WERI-Rb-1 (cell line): ENCODE results near the gene SLC22A14.
"Not testable (repeated sequence)": the region's sequence is repeated elsewhere in the genome, so short reads cannot be mapped to it uniquely, and the experiment has no call there.

Experiments
- DNase-seq: peaks from one replicate; pipeline ENCODE4 v3.0.0-alpha.2; 2020
- H3K27ac ChIP-seq: fragments of 250-450 bp; sonication (Bioruptor Pico); 2 replicates; pipeline ENCODE4 v1.5.1; 2020; ENCODE audit warnings: mild to moderate bottlenecking, moderate library complexity
- H3K27me3 ChIP-seq: fragments of 250-450 bp; sonication (Bioruptor Pico); 2 replicates; pipeline ENCODE4 v1.5.1; 2021; ENCODE audit warnings: mild to moderate bottlenecking, low read depth, moderate library complexity; ENCODE audit not compliant: insufficient read depth, severe bottlenecking
- H3K36me3 ChIP-seq: fragments of 250-450 bp; sonication (Bioruptor Pico); 2 replicates; pipeline ENCODE4 v1.5.1; 2020; ENCODE audit warnings: mild to moderate bottlenecking, moderate library complexity
- H3K4me3 ChIP-seq: 2 replicates; pipeline ENCODE4 v1.5.1; 2011; ENCODE audit warnings: low read depth, mild to moderate bottlenecking, control low read depth, low read length
- H3K9me3 ChIP-seq: fragments of 250-450 bp; sonication (Bioruptor Pico); 2 replicates; pipeline ENCODE4 v1.5.1; 2021; ENCODE audit warnings: mild to moderate bottlenecking, moderate library complexity; ENCODE audit not compliant: severe bottlenecking
- TF ChIP-seq, protein P1 (sequence below): IDR thresholded peaks from 2 replicates; pipeline ENCODE4 v1.5.1; 2011; ENCODE audit warnings: low read depth, mild to moderate bottlenecking, control low read depth, inconsistent platforms, low read length

Gene SLC22A14

DNA sequence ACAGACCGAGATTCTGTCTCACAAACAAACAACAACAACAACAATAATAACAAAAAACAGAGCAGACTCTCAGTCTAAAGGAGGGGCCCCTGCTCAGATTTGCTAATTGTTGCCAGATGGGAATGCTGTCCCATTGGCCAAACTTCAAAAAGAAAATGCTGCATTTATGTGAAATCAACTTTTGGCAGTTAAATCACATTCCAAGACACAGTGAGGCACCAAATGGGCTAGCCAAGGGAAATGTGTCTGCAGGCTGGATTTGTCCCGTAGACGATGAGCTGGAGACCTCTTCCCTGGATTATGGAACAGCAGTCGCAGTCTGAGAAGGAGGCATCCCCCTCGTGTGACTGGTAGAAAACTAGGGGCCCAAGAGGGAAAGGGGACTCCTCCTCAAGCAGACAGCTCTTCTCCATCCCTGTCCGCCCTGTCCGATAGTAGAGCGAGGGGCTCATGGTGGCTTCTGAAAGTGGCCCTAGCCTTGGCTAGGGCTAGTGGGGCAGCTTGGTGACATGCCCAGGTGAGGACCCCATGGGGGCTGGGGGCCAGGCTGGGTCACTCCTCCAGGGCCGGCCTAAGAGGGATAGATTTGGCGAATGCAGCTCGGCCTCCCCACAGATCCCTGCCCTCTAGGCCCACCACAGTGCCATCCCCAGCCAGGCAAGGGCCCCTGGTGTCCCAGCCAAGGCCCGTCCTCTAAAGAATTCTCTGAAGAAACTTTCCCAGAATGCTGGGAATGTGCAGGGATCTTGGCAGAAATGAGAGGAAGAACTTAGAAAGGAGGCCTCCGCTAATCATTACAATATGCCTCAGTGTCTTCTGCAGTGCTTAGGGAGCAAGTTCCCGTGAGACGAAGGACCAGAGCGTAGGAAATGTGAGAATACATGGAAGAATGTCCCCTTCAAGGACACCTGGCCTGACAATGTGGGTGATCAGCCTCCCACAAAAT lies 2.0 kb downstream of the SLC22A14 start:
- Histone ChIP-seq H3K27me3 (no peaks in the 10 kb centered on the region), H3K4me3 (no peak overlapping the region), H3K9me3 (no peaks in the 10 kb centered on the region), H3K36me3 (no peaks in the 10 kb centered on the region), H3K27ac (no peak overlapping the region)
- TF ChIP-seq, protein P1, sequence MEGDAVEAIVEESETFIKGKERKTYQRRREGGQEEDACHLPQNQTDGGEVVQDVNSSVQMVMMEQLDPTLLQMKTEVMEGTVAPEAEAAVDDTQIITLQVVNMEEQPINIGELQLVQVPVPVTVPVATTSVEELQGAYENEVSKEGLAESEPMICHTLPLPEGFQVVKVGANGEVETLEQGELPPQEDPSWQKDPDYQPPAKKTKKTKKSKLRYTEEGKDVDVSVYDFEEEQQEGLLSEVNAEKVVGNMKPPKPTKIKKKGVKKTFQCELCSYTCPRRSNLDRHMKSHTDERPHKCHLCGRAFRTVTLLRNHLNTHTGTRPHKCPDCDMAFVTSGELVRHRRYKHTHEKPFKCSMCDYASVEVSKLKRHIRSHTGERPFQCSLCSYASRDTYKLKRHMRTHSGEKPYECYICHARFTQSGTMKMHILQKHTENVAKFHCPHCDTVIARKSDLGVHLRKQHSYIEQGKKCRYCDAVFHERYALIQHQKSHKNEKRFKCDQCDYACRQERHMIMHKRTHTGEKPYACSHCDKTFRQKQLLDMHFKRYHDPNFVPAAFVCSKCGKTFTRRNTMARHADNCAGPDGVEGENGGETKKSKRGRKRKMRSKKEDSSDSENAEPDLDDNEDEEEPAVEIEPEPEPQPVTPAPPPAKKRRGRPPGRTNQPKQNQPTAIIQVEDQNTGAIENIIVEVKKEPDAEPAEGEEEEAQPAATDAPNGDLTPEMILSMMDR, result no peak
- no peak for DNase-seq

DNA sequence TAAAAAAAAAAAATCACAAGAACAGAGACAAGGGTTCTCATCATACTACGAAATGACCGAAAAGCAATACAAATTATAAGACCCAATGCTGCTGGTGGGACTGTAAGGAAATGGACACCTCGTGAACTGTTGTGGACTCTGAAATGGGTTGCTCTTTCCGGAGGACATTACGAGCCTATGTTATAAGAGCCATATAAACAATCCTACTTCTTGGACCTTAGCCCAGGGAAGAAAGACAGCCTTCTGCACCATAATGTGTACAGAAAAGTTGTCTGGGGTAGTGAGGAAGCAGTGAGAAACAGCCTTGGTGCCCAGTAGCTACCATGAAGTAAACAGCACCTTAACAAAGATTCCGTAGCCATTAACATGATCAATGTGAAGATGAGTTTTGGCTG lies 2.7 kb downstream of the SLC22A14 start:
- no peak overlapping the region for H3K4me3 ChIP-seq
- no peaks in the 10 kb centered on the region for H3K9me3 ChIP-seq
- no peaks in the 10 kb centered on the region for H3K27me3 ChIP-seq
- DNase-seq, result no peak
- no peaks in the 10 kb centered on the region for H3K36me3 ChIP-seq
- TF ChIP-seq, protein P1, result no peak
- no peak overlapping the region for H3K27ac ChIP-seq

DNA sequence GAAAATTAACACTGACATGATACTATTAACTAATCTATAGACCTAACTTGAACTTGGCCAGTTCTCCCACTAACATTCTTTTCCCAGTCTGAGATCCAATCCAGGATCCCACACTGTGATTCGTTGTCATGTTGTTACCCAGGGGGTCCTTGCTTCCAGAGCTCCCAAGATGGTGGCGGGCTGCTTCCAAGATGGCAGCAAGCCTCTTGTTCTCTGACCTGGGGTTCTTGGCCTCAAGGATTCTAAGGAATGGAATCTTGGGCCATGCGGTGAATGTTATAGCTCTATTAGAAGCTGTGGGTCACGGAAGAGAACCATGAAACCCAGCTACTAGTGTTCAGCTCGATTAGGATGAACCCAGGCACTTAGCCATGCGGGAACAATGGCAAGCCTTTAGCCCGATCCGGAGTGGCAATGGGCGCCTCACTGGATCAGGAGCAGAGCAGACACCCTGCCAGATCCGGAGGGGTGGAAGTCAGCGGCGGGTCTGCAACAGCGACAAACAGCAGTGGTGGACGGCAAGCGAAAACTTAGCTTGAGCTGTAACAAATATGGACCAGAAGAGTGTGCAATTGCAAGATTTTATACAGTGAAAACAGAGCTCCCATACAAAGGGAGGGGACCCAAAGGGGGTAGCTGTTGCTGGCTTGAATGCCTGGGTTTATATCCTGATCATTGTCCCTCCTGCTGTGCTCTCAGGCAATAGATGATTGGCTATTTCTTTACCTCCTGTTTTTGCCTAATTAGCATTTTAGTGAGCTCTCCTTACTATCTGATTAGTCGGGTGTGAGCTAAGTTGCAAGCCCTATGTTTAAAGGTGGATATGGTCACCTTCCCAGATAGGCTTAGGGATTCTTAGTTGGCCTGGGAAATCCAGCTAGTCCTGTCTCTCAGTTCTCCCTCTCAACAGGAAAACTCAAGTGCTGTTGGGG lies 7.5 kb downstream of the SLC22A14 start:
- not testable (repeated sequence) for DNase-seq, H3K27ac ChIP-seq, H3K4me3 ChIP-seq, H3K9me3 ChIP-seq, H3K27me3 ChIP-seq, H3K36me3 ChIP-seq

DNA sequence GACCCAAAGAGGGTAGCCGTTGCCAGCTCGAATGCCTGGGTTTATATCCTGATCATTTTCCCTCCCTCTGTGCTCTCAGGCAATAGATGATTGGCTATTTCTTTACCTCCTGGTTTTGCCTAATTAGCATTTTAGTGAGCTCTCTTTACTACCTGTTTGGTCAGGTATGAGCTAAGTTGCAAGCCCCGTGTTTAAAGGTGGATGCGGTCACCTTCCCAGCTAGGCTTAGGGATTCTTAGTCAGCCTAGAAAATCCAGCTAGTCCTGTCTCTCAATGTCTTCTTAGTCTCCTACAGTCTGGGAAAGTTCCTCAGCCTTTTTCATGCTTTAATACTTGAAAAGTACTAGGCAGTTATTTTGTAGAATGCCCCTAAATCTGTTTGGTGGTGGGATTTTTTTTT lies 15.0 kb downstream of the SLC22A14 start:
- H3K36me3 ChIP-seq, H3K27ac ChIP-seq, H3K27me3 ChIP-seq, DNase-seq, H3K9me3 ChIP-seq, H3K4me3 ChIP-seq: not testable (repeated sequence)

DNA sequence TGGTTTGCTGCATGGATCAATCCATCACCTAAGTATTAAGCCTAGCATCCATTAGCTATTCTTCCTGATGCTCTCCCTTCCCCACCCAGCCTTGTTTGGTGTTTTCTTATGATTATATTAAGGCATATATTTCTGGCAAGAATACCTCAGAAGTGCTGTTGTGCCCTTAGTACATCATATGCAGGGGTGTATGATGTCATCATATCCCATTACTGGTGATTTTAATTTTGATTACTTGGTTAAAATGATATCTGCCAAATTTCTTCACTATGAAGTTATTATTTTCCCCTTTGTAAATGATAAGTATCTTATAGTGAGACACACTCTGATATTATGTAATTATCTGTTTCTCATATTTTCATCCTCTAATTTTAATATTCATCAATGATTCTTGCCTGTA lies 15.4 kb downstream of the SLC22A14 start:
- H3K4me3 ChIP-seq, result no peak overlapping the region
- DNase-seq, result no peak
- TF ChIP-seq, protein P1, result no peak
- H3K27me3 ChIP-seq, result no peaks in the 10 kb centered on the region
- H3K27ac ChIP-seq, result no peak overlapping the region
- no peaks in the 10 kb centered on the region for H3K36me3 ChIP-seq
- H3K9me3 ChIP-seq, result no peaks in the 10 kb centered on the region

DNA sequence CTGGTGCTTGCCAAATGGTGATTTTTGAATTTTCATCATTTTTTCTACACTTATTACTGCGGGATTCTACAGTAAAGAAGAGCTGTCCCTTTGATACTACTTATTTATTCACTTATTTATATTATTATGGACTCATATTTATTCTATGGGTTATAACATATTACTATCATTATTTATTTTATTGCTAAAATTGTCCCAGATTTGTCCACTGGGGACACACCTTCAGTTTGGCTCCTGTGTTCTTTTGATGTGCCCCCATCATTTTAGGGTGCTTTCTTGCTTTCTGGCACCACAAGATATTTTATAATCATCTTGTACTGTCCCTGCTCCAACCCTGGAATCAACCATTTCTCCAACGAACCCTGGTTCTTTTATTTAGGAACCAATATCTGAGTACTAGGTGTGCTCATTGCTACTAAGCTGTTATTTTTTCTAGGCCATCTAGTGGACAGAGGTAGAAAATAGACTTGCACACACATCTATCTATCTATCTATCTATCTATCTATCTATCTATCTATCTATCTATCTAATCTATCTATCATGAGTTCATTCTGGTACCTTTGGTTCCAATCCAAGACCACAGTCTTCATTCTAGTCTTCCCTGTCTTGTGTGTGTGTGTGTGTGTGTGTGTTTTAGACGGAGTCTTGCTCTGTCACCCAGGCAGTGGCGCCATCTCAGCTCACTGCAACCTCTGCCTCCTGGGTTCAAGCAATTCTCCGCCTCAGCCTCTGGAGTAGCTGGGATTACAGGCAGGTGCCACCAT lies 16.0 kb downstream of the SLC22A14 start:
- Histone ChIP-seq H3K36me3 (no peaks in the 10 kb centered on the region), H3K27me3 (no peaks in the 10 kb centered on the region), H3K27ac (no peak overlapping the region), H3K4me3 (no peak overlapping the region), H3K9me3 (no peaks in the 10 kb centered on the region)
- DNase-seq, result no peak
- TF ChIP-seq, protein P1, result 0 out of 2 replicates have a peak, but pooled peaks have one; percentile 31
